ENCODE results near the gene CFAP90.

CFAP90 gene

DNA sequence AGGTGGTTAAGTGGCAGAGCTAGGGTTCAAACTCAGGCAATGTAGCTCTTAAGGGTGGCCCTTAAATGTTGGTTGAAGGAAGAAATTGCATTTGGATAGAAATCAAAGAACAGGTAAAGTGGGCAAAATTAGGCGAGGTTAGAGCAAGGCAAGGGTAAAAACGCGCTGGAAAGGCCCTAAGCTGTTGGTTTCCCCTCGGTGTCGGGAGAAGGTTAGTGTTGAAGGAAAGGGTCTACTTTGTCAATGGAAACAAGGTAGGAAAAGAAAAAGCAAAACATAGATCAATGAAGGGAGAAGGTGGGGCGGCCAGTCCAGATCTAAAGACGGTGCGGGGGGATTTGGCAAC lies 17.5 kb upstream of the CFAP90 start:
- in situ Hi-C loops (cut with HindIII; ENCODE audit: low sequenced_read_pairs) = no loop called here

DNA sequence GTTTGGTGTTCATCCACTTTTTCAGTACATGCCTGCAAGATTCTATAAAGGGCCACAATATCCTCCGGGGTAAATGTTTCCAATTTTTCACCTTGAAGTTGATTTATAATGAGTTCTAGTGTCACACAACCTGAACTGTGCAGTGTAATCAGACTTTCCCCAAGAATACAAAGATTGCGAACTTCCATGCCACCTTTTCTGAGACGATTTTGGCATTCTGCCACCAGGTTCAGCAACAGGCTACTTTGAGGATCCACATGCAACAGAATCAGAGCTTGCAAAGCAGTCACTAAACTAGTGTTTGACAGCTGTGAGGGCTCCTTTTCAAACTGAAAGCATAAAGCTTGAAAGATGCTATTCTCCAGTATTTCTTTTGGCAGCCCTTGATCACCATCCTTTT lies 16.3 kb upstream of the CFAP90 start:
- in situ Hi-C loops (cut with HindIII; ENCODE audit: low sequenced_read_pairs) = no loop called here

DNA sequence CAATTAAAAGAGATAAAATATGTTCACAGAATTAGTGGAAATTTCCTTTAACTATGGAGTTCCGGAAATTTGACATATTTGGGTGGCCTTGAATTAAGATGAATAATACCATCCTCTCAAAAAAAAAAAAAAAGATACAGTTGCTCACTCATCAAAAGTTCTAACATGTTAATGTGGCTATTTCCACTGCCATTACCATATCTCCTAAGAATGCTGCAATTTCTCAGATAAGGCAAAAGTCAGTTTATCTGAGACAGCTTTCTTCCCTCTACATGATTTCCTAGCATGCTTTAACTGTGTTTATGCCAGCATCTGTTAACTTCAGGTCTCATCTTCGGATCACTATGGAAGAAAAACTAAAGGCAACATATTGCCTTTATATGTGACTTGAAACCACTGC lies 15.3 kb upstream of the CFAP90 start:
- in situ Hi-C loops (cut with HindIII; ENCODE audit: low sequenced_read_pairs) = no loop called here

DNA sequence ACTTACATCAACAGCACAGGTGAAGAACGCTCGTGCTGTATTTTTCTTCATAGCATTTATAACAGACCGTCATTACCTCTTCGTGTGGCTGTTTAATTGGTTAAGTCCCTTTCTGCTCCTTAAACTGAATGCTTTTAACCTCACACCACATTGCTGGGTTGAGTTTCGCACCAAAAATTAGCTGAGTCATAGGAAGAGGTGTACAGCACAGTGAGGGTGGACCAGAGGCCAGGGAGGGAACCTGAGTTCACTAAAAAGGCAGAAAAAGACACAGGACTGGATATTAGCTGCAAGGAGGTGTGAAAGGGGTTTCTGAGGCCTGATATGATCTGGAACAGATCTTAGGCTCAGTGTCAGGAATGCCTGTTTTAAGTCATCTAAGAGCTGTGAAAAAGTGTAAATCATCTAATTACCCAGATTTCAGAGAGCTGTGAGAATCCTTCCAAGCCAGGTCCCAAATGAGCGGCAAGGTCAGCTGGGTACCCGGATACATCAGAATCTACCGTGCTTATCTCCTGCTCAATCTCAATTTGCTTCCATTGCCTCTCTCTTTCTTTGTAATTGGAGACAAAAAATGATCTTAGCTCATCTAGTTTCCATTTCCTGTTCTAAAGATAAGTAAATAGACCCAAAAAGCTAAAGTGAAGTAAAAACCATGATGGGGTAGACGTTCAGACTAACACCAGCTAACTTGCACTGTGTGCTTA lies 7.1 kb upstream of the CFAP90 start:
- in situ Hi-C loops (cut with HindIII; ENCODE audit: low sequenced_read_pairs) = no loop called here

DNA sequence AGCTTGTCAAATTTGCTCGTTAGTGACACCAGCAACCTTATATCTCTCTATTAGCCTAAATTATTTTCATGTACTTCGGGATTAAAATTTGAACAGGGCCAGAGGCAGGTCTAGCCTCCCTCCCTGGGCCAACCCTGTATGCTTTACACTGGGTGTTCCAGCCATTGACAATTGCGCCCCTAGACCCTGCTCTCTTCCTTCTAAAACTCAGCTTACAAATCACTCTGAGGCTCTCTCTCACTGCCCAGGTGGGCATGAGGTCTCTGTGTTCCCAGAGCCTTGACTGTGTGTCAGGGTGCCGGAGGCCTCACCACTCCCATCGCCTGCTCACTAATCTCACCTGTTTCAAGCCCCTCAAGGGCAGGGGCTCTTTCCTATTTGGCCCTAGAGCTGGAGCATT lies 6.4 kb upstream of the CFAP90 start:
- in situ Hi-C loops (cut with HindIII; ENCODE audit: low sequenced_read_pairs) = no loop called here

DNA sequence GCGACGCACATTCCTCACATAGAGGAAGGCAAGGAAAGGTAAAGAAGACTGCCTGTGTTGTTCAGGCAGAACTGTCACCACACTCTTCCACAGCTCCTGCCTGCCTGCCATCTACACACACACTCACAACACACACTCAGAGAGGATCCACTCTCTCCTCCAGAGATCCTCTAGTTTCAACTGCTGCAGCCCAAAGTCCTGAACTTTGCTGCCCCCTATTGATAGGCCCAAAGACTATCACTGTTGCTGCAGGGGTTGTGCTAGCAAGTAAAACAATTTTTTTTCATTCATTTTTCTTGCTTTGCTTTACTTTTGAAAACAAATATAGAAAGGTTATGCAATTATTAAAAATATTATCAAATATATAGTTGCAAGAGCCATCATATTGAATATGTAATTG lies 5.9 kb upstream of the CFAP90 start:
- in situ Hi-C loops (cut with HindIII; ENCODE audit: low sequenced_read_pairs) = no loop called here

DNA sequence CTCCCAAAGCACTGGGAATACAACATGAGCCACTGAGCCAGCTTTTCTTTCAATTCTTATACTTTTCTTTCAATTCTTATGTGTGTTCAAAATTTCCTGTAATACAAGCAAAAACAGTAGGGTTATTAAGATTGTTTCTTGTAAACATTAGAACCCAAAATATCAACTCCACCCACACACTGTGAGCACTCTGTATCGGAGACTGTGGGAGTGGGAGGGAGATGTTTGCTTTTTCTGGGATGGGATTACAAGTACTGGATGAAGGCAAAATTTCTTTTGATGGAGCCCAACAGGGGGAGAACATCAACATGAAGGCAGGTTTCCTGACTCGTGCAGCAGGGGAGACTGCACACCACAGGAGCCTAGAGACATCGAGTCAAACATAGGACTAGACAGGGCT lies 4.7 kb upstream of the CFAP90 start:
- in situ Hi-C loops (cut with HindIII; ENCODE audit: low sequenced_read_pairs) = no loop called here

DNA sequence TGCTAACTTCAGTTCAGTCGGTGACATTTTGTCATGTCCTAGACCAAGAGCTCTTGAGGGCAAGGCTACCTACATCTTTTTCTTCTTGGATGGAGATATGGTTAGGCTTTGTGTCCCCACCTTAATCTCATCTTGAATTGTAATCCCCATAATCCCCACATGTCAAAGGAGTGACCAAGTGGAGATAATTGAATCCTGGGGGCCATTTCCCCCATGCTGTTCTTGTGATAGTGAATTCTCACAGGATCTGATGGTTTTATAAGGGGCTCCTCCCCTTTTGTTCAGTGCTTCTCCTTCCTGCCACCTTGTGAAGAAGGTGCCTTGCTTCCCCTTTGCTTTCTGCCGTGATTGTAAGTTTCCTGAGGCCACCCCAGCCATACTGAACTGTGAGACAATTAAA lies 2.1 kb upstream of the CFAP90 start:
- in situ Hi-C loops (cut with HindIII; ENCODE audit: low sequenced_read_pairs) = no loop called here

DNA sequence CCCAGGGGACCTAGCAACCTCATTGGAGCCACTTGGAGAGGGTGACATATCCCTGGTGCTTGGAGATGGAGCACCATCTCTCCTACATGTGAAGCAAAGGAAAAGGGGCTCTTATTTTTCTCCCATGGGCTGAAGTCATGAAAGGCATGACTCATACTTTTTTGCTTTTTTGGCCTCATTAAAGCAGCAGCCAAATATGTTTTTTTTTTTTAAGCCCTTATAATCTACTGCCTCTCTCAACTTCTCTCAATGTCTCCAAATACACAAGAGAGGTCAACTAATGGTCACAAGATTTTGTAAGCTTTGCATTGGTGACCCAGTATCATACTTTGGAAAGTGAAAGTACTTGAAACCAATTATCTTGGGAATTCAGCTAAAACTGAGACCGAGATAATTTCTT lies 1.6 kb upstream of the CFAP90 start:
- in situ Hi-C loops (cut with HindIII; ENCODE audit: low sequenced_read_pairs) = no loop called here

DNA sequence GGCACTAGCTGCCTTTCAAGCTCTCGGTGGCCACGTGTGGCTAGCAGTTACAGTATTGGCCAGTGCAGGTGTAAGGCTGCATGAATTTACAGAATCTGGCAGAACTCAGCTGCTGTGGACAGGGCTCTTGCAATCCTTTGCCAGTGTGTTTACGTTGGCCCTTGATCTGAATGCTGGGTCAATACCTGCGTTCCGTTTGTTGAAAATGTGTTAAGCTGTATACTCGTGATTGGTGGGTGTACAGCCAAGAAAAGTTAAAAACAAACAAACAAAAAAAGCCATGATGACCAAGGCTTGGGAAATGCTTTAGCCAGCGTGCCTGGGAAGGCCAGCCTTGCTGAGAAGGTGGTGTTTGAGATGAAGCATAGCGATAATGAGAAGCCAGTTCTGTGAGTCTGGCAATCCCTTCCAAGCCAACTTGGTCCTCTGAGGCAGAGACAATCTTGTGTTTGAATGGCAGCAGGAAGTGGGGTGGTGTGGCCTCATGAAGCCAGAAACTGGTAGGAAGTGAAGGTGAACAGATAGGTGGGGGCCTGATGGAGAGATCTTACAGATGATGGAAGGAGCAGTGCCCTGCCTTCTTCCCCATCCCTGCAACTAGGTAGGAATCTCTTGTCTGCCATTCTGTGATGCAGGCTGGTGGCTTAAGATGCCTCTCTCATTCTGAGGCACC lies 820 bp upstream of the CFAP90 start:
- in situ Hi-C loops (cut with HindIII; ENCODE audit: low sequenced_read_pairs) = no loop called here

DNA sequence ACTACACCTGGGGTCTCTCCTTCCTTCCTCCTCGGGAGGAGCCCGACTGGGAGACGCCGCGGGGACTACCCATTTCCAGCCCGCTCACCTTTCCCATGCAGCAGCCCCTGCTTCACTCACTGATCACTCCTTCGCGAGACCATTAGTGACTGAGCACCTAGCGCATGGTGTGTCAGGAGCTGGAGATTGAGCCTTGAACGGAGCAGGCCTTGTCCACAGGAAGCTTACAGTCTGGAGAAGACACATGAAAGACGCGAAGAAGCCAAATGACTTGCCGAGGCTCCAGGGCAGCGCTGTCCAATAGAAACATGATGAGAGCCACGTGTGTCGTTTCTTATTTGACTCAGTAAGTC lies 283 bp upstream of the CFAP90 start:
- in situ Hi-C loops (cut with HindIII; ENCODE audit: low sequenced_read_pairs) = no loop called here

DNA sequence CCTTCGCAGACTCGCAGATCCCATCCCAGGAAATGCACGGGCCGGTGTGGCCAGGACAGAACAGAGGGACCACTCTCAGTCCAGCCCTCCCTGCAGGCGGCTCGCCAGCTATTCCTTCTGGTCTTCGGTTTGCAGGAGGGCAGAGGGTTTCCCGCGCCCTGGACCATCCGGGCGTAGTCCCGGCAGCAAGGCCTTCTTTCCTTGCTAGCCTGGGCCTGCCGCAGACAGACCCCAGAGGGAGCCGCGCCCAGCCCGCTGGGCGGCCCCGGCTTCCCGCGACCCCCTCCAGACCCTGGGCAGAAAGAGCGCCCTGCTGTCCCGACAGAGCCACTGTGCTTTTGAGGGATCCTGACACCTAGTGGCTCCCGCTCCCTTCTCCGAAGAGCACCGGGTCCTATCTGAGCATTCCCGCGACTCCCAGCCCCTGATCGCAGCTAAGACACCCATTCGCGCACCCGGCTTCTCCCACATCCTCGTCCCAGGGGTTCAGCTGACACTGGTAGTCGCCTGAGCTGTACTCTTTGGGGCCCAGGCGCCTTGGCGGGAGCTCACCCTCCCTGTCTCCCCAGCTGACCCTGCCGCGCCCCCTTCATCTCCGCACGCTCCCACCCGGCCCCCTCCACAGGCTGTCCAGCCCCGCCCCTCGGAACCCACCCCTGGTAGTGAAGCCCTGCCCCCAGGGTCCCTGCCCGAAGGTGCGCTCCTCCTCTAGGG lies 1.1 kb downstream of the CFAP90 start:
- in situ Hi-C loops (cut with HindIII; ENCODE audit: low sequenced_read_pairs) = no loop called here

DNA sequence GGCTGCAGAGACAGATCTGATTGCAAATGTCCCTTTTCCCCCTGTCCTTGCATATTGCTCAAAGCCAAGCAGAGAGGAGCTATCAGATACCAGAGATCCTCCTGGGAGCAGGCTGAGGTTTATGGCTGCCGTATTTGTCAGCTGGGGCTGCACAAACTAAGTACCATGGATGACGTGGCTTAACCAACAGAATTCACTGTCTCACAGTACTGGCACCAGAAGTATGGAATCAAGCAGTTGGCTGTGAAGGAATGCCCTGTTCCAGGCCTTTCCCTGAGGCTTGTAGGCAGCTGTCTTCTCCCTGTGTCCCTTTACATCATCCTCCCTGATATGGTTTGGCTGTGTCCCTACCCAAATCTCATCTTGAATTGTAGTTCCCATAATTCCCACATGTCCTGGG lies 2.6 kb downstream of the CFAP90 start:
- in situ Hi-C loops (cut with HindIII; ENCODE audit: low sequenced_read_pairs) = no loop called here

DNA sequence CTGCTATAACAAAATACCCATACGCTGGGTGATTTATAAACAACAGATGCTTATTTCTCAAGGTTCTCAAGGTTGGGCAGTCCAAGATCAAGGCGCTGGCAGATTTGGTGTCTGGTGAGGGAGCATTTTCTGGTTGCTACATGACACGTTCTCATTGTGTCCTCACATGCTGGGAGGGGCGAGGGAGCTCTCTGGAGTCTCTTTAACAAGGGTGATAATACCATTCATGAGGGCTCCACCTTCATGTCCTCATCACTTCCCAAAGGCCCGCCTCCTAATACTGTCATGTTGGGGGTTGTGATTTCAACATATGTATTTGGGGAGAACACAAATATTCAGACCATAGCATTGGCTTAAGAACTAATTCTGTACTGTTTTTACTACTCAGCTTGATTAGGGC lies 4.6 kb downstream of the CFAP90 start:
- in situ Hi-C loops (cut with HindIII; ENCODE audit: low sequenced_read_pairs) = no loop called here

DNA sequence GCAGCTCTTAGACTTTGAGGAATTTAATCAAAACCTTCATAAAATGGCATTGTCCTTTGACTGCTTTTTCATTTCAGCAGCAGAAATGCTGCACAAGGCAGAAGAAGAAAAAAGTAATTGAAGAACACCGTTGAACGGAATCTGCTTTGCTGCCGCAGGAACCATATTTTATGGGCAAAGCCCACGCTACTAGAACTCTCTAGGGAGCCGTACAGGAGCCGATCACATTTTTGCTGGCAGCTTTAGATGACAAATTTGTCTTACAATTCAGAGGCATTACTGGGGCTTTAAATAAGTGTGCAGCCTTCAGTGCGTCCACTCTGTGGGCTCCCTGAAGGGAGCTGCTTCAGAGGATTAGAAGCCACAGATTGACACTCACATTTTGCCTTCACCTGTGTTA lies 5.4 kb downstream of the CFAP90 start:
- in situ Hi-C loops (cut with HindIII; ENCODE audit: low sequenced_read_pairs) = no loop called here

DNA sequence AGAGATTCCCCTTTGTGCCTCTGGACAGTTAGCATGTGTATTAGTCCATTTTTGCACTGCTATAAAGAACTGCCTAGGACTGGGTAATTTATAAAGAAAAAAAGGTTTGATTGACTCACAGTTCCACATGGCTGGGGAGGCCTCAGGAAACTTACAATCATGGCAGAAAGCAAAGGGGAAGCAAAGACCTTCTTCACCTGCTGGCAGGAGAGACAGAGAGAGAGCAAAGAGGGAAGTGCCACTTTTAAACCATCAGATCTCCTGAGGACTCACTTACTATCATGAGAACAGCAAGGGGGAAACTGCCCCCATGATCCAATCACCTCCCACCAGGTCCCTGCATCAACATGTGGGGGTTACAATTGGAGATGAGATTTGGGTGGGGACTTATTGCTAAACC lies 6.0 kb downstream of the CFAP90 start:
- in situ Hi-C loops (cut with HindIII; ENCODE audit: low sequenced_read_pairs) = no loop called here

DNA sequence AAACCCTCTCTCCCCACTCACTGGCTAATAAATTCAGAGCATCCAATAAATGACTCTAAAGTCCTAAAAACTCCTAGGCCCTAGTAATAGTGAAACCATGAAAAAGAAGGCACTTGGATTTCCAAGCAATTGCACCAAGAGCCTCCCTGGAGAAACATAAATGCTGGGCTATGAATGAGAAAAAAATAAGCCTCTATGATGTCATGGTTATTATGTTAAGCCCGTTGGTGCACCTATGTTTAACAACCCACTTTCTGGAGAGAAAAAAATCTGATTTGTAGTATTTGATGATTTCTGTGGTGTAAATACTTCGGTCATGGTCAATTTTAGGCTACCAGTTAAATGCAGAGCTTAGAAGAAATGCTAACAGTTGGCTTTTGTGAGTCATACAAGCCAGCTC lies 8.4 kb downstream of the CFAP90 start:
- in situ Hi-C loops (cut with HindIII; ENCODE audit: low sequenced_read_pairs) = no loop called here

DNA sequence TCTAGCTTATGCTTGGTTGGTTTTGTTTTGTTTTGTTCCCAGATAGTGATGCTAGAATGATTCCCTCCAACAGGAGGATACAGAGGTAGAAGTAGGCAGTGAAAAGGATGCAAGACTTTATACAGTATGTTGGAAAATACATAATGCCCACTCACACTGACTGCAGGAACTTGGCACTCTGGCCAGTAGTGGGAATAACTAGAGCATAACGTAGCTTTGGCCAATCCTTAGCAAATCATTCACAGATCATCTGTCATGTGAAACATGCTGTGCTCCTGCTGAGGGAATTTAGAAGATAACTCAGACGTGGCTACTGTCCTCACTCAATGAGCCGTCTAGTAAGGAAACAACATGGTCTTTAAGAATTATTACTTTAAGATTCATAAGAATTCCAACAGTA lies 13.5 kb downstream of the CFAP90 start:
- in situ Hi-C loops (cut with HindIII; ENCODE audit: low sequenced_read_pairs) = no loop called here

DNA sequence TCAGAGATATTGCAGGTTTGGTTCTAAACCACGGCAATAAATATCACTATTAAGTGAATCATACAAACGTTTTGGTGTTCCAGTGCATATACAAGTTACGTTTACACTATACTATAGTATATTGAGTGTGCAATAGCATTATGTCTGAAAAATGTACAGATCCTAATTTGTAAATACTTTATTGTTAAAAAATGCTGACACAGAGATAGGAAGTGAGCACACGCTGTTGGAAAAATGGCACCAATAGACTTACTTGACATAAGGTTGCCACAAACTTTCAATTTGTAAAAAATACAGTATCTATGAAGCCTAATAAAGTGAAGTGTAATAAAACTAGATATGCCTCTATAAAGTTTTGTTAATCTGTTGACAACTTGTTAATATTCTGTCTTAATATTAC lies 16.0 kb downstream of the CFAP90 start:
- in situ Hi-C loops (cut with HindIII; ENCODE audit: low sequenced_read_pairs) = no loop called here

DNA sequence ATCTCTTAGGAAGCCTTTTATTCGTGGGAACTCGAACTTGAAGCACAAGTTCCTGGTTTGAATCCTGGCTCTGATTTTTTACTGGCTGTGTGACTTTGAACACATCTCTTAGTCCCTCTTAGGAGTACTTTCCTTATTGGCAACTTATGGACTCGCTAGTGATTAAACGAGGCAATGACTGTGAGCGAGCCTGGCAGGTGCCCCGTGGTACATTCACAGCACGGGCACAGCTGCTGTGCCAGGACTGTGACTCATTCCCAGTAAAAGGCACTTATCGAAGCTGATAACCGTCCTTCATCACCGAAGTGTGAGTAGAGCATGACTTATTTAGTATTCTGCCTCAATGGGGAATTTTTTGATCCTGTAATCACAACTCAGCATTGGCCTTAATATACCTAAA lies 22.7 kb downstream of the CFAP90 start:
- in situ Hi-C loops (cut with HindIII; ENCODE audit: low sequenced_read_pairs) = no loop called here

DNA sequence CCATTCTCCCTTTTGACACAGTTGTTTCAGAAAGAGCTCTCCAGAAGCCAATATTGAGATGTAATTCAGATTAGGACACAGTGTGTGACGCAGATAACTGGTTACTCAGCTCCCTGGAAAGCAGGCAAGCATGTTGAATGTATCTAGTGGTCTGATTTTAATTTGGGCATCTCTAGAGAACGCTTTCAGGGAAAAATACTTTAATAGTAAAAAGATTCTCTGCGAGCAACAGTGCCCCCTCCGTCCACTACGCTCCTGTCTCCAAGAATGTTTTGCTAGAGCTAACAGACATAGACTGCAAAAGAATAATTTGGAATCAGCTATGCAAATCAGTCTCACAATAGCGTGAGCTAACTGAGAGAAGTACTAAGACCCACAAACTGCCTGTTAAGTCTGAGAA lies 23.3 kb downstream of the CFAP90 start:
- in situ Hi-C loops (cut with HindIII; ENCODE audit: low sequenced_read_pairs) = no loop called here

DNA sequence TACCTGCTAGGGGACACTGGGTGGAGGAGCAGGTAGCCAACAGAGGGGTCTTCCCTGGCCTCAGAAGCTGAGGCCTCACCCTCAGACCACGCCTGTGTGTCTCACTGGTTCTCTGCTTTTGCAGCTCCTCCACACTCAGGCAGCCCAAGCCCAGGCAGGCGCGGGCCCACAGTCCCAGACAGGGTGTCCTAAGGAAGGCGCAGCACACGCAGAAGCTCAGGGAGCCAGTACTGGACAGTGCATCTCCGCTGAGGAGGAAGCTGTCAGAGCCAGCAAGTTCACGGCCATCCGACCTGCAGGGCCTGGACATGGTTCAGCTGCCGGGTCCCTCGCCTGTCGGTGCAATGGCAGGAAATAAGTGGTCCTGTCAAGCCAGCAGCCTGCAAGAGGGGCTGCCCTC lies 25.3 kb downstream of the CFAP90 start:
- in situ Hi-C loops (cut with HindIII; ENCODE audit: low sequenced_read_pairs) = no loop called here

DNA sequence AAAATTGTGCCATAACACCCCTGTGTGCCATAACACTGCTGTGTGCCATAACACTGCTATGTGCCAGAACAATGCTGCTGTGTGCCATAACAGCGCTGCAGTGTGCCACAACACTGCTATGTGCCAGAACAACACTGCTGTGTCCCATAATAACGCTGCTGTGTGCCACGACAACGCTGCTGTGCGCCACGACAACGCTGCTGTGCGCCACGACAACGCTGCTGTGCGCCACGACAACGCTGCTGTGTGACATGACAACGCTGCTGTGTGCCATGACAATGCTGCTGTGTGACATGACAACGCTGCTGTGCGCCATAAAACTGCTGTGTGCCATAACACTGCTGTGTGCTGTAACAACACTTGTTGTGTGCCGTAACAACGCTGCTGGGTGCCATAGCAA lies 25.9 kb downstream of the CFAP90 start:
- in situ Hi-C loops (cut with HindIII; ENCODE audit: low sequenced_read_pairs) = no loop called here

Data from DLD1 (cell line).